CD4-positive, alpha-beta T cell treated with Interleukin-6 for 4 hours (primary cell): ENCODE results near the gene MYH6.
"Not testable (repeated sequence)": the region's sequence is repeated elsewhere in the genome, so short reads cannot be mapped to it uniquely, and the experiment has no call there.

Source experiments
- DNase-seq: peaks from one replicate; pipeline ENCODE4 v3.0.0-alpha.2; 2020; ENCODE audit warnings: mixed read lengths

MYH6 gene

GRCh38 chr14:23407516-23408306, at the start of gene MYH6:
TSS of gene MYH6 (minus strand) at chr14:23408273. CDS start at chr14:23407223, 1,050 bp downstream.
- DNase-seq, result no peak

- DNase-seq, result not testable (repeated sequence)
Observed at GRCh38 chr14:23456883-23457586, 49.0 kb upstream of the MYH6 start.

- DNase-seq, result no peak
Observed at GRCh38 chr14:23454445-23454856, 46.4 kb upstream of the MYH6 start.

- DNase-seq, result no peak
Observed at GRCh38 chr14:23452237-23452636, 44.2 kb upstream of the MYH6 start.

GRCh38 chr14:23450379-23450778, 42.3 kb upstream of the MYH6 start:
- no peak for DNase-seq

GRCh38 chr14:23449314-23449713, 41.2 kb upstream of the MYH6 start:
- DNase-seq, result no peak

- no peak for DNase-seq
Observed at GRCh38 chr14:23447361-23448350, 39.6 kb upstream of the MYH6 start.

- no peak for DNase-seq
Observed at GRCh38 chr14:23446291-23446851, 38.3 kb upstream of the MYH6 start.

- DNase-seq, result no peak
Observed at GRCh38 chr14:23445773-23446172, 37.7 kb upstream of the MYH6 start.

- no peak for DNase-seq
Observed at GRCh38 chr14:23444314-23444713, 36.2 kb upstream of the MYH6 start.

- DNase-seq, result no peak
Observed at GRCh38 chr14:23443881-23444280, 35.8 kb upstream of the MYH6 start.

GRCh38 chr14:23443411-23443812, 35.3 kb upstream of the MYH6 start:
- no peak for DNase-seq

GRCh38 chr14:23442721-23443356, 34.8 kb upstream of the MYH6 start:
- no peak for DNase-seq

- DNase-seq, result no peak
Observed at GRCh38 chr14:23441076-23441475, 33.0 kb upstream of the MYH6 start.

- DNase-seq, result no peak
Observed at GRCh38 chr14:23439107-23439835, 31.2 kb upstream of the MYH6 start.

- no peak for DNase-seq
Observed at GRCh38 chr14:23438101-23438971, 30.3 kb upstream of the MYH6 start.

GRCh38 chr14:23437133-23438100, 29.3 kb upstream of the MYH6 start:
- DNase-seq, result no peak

GRCh38 chr14:23436327-23437132, 28.5 kb upstream of the MYH6 start:
- DNase-seq, result no peak
